DMS 273 (cell line): Measurements from ENCODE around the gene ALOX15B.

Source experiments
- DNase-seq: peaks from one replicate; lab custom pipeline; 2025; ENCODE audit not compliant: unreplicated experiment; lab: John Stamatoyannopoulos, UW

The ALOX15B gene

DNA sequence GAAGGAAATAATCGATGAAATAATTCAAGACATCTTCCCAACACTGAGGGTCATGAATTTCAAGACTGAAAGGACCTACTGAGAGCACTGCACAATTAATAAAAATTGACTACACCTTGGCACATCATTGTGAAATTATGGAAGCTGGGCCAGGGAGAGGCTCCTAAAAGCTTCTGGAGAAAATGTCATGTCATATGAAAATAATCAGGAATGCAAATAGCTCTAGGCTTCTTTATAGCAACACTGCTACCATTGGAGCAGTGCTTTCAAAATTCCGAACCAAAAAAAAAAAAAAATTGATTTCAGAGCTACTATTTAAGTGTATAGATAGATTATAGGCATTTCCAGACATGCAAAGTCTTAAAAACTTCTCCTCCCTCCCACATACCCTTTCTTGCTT is 6.4 kb upstream of the ALOX15B start:
- no peak for DNase-seq

DNA sequence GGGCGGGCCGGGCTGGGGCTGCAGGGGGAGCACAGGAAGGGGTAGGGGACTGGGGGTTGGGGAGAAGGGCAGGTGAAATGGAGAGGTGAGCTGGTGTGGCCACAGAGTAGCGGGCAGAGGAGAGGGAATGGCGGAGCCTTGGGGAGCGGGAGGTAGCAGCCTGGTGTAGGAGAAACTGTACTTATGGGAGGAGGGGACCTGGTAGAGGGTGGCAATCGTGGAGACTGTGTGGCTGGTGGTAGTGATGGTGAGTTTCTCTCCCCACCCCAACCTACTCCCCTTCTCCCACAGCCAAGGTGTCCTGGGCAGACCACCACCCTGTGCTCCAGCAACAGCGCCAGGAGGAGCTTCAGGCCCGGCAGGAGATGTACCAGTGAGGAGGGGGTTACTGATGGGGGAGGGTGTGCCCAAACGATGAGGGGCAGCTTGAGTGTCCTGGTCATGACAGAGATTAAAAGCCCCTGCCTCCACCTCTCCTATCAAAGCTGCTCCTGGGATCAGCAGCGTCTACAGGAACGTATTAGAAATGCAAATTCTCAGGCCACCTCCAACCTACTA is 831 bp downstream of the ALOX15B start:
- DNase-seq = no peak

GRCh38 chr17:8041249-8041928 is 2.5 kb downstream of the ALOX15B start:
- DNase-seq = peak; percentile 64

GRCh38 chr17:8041979-8042378 is 3.1 kb downstream of the ALOX15B start:
- no peak for DNase-seq

DNA sequence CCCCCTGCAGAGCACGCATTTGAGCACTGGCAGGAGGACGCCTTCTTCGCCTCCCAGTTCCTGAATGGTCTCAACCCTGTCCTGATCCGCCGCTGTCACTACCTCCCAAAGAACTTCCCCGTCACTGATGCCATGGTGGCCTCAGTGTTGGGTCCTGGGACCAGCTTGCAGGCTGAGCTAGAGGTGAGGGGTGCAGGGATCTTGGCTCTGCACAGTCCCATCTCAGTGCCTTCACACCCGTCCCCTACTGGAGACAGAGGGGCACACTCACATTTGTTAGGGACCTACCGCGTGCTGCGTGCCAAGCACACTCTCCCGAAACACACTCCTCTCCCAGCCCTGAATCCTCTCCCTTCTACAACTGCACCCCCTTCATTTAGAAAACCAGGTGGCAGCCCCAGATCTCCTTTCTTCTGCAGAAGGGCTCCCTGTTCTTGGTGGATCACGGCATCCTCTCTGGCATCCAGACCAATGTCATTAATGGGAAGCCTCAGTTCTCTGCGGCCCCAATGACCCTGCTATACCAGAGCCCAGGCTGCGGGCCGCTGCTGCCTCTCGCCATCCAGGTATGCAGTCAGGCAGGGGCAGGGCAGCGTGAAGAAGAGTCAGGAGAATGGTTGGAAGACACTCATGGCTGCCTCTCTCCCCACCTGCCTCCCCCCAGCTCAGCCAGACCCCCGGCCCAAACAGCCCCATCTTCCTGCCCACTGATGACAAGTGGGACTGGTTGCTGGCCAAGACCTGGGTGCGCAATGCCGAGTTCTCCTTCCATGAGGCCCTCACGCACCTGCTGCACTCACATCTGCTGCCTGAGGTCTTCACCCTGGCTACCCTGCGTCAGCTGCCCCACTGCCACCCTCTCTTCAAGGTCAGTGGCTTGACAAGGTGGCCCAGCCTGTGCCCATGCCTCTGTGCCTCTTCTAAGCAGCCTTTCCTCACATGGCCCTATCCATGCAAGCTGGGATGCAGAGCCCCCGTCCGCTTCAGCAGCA is 6.3 kb downstream of the ALOX15B start:
- DNase-seq = no peak

DNA sequence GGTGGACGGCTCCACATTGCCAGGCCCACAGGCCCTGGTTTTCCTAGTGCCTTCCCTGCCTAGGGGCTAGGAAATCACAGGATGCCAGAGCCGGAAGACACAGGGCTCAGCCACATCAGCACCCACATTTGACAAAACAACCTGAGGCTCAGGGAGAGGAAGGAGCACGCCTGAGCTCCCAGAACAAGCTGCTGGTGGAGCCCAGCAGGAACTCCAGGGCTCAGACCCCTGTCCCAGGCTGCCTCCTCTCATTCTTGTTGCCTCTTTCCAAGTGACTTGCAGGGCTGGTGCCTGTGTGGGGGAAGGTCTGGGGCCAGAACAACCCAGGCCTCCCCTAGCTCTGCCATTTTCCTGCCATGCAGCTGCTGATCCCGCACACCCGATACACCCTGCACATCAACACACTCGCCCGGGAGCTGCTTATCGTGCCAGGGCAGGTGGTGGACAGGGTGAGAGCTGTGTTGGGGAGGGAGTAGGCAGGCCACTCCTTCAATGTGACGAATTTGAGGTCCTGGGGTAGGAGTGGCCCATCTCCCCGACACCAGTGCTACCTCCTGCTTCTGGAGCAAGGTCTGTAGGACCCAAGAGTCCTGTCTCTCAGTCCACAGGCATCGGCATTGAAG is 7.6 kb downstream of the ALOX15B start:
- DNase-seq = no peak

GRCh38 chr17:8046929-8047768 is 8.3 kb downstream of the ALOX15B start:
- no peak for DNase-seq

GRCh38 chr17:8047769-8048110 is 8.9 kb downstream of the ALOX15B start:
- DNase-seq = no peak

GRCh38 chr17:8048236-8048635 is 9.4 kb downstream of the ALOX15B start:
- no peak for DNase-seq

DNA sequence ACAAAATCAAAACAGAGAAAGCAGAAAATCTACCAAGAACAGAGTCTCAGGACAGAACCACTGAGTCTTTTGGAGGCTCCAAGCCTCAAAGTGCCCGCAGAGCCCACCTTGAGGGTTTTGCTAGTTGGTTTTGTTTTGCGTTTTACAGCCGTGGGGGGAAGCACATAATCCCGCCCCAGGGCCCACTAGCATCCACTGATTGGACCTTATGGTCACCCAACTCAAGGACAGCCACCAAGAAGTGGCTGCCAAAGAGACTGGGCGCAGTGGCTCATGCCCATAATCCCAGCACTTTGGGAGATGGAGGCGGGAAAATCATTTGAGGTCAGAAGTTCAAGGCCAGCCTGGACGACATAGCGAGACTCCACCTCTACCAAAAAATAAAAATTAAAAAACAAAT is 9.9 kb downstream of the ALOX15B start:
- no peak for DNase-seq

GRCh38 chr17:8051831-8052230 is 13.0 kb downstream of the ALOX15B start:
- no peak for DNase-seq

GRCh38 chr17:8052256-8053252 is 13.7 kb downstream of the ALOX15B start:
- no peak for DNase-seq

- DNase-seq = no peak
Measured at GRCh38 chr17:8053600-8053999, 14.7 kb downstream of the ALOX15B start.

DNA sequence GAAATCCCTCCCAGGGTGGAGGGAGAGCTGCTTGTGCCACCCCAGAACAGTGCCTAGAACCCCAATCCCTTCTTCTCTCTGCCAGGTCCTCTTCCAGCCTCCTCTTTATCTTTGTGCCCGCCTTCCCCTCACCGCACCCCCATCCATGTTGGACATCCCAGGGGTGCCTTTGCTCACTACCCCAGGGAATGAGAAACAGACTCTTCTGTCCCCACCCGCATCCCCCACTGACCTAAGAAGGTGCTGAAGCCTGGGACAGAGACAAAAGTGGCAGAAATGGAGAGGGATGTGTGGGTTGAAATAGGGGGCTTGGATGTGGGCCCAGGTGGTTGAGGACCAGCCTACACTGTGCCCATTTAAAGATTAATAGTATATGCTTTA is 17.0 kb downstream of the ALOX15B start:
- no peak for DNase-seq

GRCh38 chr17:8056232-8056975 is 17.5 kb downstream of the ALOX15B start:
- no peak for DNase-seq

GRCh38 chr17:8056976-8057625 is 18.2 kb downstream of the ALOX15B start:
- no peak for DNase-seq

DNA sequence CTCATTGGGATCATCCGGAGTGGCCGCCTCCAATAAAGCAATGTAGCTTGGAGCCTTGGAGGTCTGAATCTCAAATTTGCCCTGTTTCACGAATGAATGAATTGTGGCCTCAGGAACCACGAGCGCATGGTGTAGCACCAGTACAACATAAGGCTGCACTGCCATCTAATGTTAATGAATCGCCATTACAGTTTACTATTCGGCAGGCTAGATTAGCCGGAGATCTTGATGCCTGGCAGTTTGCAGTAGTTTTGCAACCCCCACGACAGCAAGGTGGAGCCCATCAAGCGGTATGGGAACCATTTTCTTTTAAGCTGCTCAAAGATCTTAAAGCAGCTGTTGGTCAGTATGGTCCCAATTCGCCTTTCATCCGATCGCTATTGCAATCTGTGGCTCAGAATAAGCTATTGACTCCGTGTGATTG is 18.8 kb downstream of the ALOX15B start:
- peak; percentile 87 for DNase-seq

DNA sequence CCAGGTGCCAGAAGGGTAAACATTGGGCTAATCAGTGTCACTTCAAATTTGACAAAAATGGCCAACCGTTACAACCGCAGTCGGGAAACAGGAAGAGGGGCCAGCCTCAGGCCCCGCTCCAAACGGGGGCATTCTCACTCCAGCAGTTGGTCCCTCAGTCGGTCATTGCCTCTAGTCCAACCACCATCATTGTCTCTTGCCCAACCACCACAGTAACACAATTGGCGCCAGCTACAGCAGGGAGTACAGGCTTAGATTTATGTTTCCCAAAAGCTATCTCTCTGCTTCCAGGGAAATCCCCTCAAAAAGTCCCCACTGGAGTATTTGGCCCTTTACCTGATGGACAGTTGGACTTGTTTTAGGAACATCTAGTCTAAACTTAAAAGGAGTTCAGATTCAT is 20.3 kb downstream of the ALOX15B start:
- DNase-seq = no peak
